Hematopoietic multipotent progenitor cell (in vitro differentiated cells): ENCODE data around the gene FASTK. TPM values are rescaled to one million over a fixed set of nuclear protein-coding genes. Genes with fewer than 3 reads are reported as not detected.
A peak's percentile ranks its signal among the peaks of the same experiment; 100 is the strongest.
"Not testable (repeated sequence)": the region's sequence is repeated elsewhere in the genome, so short reads cannot be mapped to it uniquely, and the experiment has no call there.

Experiments
- DNase-seq, 3 donors: peaks; one replicate each; pipeline ENCODE4 v3.0.0-alpha.2; 2011 to 2015; ENCODE audit warnings: low read depth in 2 of 3, low spot score in 2 of 3
- total RNA-seq: library from RNA; depleted of rRNA; stranded (reverse); fragments of >200 nt; gene quantifications from one replicate; pipeline ENCODE4 v1.2.3, GENCODE V29; 2012

Gene FASTK
- total RNA-seq, 1 donor: 64.4 TPM

- no peak for DNase-seq
Observed at GRCh38 chr7:151032936-151033863, 47.4 kb downstream of the FASTK start.

DNA sequence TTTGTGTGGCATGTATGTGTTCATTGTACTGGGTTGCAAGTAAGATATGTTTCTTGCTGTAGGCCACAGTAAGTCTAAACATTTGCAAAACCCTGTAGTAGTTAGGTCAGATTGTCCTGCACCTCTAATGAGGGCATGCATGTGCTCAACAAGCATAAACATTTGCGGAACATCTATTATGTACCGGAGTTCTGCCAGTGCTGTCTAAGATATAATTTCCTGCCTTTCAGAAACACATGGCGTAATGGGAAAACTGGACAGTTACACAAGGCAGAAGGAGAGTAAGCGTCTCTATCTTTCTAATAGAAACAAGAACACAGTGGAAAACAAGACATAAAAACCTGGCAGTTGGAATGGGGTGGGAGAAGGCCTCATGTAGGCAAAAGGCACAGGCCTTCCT is 49.6 kb downstream of the FASTK start:
- no peak for DNase-seq

GRCh38 chr7:151028948-151029501 is 51.6 kb downstream of the FASTK start:
- DNase-seq: no peak

GRCh38 chr7:151028131-151028947 is 52.3 kb downstream of the FASTK start, which contains the start of gene ABCB8:
Gene ABCB8 (plus strand): TSS chr7:151028450. CDS start chr7:151028516, 66 bp downstream.
- peak; percentile 93 to 99 (median 98) for DNase-seq

DNA sequence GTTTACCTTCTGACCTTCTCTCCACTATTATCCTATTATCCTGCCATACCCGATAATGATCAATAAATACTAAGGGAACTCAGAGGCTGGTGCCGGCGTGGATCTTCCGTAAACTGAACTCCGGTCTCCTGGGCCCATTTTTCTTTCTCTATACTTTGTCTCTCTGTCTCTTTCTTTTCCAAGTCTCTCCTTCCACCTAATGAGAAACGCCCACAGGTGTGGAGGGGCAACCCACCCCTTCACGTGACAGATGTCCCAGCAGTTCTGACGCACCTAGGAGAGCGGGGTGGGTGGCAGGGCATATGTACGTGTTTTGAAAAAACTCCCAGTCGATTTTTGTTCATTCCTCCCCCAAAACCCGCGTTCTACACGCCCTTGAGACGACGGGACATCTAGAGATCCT is 52.9 kb downstream of the FASTK start:
- DNase-seq: not testable (repeated sequence)

- not testable (repeated sequence) for DNase-seq
Observed at GRCh38 chr7:151026771-151027727, 53.6 kb downstream of the FASTK start.

Other genes starting within 250 kb of the FASTK start
- 1.1 TPM for gene AOC1, start 228.3 kb downstream of the FASTK start, total RNA-seq
- 53.9 TPM for gene KCNH2, start 102.5 kb downstream of the FASTK start, total RNA-seq
- gene NOS3, start 89.8 kb downstream of the FASTK start, total RNA-seq: 0.27 TPM
- 2.7 TPM for gene ATG9B, start 56.3 kb downstream of the FASTK start, total RNA-seq
- gene ABCB8, start 52.4 kb downstream of the FASTK start, total RNA-seq: 27.5 TPM
- gene ASIC3, start 32.3 kb downstream of the FASTK start, total RNA-seq: 0.54 TPM
- gene CDK5, start 22.9 kb downstream of the FASTK start, total RNA-seq: 17.5 TPM
- gene SLC4A2, start 21.2 kb downstream of the FASTK start, total RNA-seq: 41.5 TPM
- 25.6 TPM for gene TMUB1, start 2.7 kb upstream of the FASTK start, total RNA-seq
- 95.9 TPM for gene AGAP3, start 5.7 kb upstream of the FASTK start, total RNA-seq
- gene GBX1, start 86.9 kb upstream of the FASTK start, total RNA-seq: not detected
- gene ASB10, start 106.4 kb upstream of the FASTK start, total RNA-seq: not detected
- gene H2BK1, start 129.7 kb upstream of the FASTK start, total RNA-seq: not detected
- gene ABCF2, start 146.4 kb upstream of the FASTK start, total RNA-seq: 32.3 TPM
- 95.3 TPM for gene CHPF2, start 151.7 kb upstream of the FASTK start, total RNA-seq
- 8.3 TPM for gene SMARCD3, start 167.9 kb upstream of the FASTK start, total RNA-seq